Iris pigment epithelial cell (primary cell): ENCODE results near the gene PRR23C.
"Not testable (repeated sequence)": the region's sequence is repeated elsewhere in the genome, so short reads cannot be mapped to it uniquely, and the experiment has no call there.

ENCODE experiments used
- DNase-seq: peaks from one replicate; pipeline ENCODE4 v3.0.0-alpha.2; 2011; ENCODE audit warnings: low read depth

The PRR23C gene

DNA sequence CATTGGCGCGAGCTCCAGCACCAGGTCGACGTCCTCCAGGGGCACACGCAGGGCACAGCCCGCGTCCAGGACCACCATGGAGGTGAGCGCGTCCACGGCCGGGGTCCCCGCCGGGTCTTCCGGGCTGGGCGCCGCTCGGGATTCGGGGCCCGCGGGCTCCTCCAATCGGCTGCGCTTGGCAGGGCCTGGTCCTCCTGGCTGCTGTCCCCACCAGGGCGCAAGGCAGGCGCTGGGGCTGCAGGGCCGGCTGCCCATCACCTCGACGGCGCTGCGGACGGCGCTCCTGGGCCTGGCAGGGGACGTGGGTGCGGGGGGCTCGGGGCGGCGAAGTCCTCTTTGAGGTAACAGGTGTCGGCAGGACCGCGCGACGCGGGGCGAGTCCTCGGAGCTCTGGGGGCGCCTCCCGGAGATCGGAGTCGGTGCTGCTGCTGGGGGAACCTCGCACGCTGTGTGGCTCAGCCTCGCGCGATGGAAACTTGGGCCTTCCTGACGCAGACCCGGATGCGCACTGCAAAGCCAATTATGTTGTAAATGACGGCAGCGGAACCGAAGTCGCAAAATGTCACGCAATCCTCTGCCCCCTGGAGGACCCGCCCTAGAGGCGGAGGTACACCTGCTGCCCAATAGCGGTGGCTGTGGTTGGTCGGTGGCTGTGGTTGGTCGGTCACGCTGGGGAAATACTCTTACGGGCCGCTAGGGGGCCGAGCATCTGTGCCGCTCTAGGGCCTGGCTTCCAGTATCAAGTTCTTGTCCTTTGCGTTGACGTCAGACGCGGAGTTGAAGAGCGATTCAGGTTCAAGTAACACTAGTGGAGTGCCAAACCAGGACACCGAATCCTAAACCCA, at the start of gene PRR23C:
Gene PRR23C (minus strand): TSS at position 527 of the 845 bp plus-strand sequence. CDS start 272 bp downstream, at position 255.
- no peak for DNase-seq

DNA sequence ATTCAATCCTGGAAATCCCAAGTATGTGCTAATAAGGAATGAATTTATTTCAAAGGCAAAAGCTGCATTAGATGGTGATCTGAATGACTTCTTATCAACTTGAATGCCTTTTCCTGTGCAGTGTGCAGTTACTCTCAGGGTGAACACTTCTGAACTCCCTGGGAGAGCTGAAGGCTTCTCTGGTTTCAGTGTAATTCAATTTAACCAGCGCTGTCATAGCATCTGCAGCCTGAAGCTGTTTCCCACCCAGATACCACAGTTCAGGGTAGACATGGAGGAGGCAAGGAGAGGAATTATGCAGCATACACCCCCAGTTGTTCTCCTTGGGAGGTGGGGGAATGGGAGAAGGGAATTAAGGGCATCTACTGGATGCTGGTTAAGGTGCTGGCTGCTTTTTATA, 49.1 kb upstream of the PRR23C start:
- DNase-seq: no peak

DNA sequence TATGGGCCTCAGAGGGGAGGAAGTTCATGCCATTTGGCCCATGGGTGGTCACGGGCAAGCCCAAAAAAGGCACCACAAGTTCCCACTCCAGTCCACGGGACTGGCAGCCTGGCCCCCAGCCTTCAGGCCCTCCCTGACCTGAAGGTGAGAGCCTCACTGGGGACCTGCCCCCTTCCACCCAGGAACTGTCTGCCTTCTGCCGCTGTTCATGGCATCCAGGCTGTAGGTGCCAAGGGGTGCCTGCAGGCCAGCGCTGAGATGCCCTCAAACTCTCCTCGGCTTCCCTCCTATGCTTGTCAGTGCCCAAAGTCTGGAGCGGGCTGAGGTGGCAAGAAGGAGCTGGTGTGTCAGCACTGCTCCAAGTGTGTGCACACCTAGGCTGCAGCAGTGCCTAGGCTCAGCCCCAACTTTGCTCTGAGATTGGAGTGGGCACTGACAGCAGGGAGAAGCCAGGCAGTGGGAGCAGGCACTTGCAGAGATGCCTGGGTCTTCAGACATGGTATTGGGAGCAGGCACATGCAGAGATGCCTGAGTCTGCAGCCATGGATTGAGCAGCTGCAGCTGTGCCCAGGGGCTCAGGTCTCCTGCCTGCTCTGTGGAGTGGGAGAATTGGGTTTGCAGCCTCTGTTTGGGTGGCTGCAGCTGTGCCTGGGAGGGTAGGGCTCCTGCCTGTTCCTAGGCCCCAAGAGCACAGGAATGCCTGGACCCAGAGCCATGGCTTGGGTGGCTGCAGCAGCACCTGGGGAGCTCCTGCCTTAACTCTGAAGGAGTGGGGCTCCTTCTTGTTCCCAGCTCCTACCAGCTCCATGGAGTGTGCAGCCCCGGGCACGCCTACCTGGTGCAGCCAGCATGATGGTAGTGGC, 44.0 kb upstream of the PRR23C start:
- DNase-seq: no peak

- DNase-seq: no peak
Measured at GRCh38 chr3:139087621-139088020, 42.9 kb upstream of the PRR23C start.

DNA sequence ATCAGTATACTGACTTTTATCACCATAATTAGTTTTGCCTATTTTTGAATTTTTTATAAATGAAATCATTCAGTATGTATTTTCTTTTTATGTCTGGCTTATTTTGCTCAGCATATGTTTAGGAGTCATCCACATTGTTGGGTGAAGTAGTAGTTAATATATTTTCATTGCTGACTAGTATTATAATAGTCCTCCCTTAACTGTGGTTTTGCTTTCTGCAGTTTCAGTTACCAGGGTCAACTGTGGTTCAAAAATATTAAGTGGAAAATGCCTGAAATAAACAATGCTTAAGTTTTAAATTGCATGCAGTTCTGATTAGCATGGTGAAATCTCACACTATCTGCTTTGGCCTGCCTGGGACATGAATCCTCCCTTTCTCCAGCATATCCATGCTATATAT, 39.5 kb upstream of the PRR23C start:
- DNase-seq: no peak

- no peak for DNase-seq
Measured at GRCh38 chr3:139074565-139075115, 29.9 kb upstream of the PRR23C start.

DNA sequence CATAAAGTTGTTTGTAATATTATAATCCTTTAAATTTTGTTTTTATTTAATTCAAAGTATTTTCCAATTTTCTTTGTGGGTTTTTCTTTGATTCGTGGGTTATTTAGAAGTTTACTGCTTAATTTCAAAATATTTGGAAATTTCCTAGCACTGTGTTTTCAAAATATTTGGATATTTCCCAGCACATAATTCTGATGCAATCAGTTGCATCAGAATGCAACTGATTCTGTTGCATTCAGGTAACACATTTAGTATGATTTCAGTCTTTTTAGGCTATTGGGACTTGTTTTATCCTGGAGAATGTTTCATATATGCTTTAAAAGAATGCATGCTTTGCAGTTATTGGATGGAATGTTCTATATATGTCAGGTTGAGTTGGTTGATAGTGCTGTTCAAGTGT, 18.2 kb upstream of the PRR23C start:
- DNase-seq: no peak

- no peak for DNase-seq
Measured at GRCh38 chr3:139052802-139053600, 8.3 kb upstream of the PRR23C start.

- DNase-seq: no peak
Measured at GRCh38 chr3:139043554-139044365, 932 bp downstream of the PRR23C start.

GRCh38 chr3:139037478-139037877, 7.2 kb downstream of the PRR23C start:
- DNase-seq: no peak

DNA sequence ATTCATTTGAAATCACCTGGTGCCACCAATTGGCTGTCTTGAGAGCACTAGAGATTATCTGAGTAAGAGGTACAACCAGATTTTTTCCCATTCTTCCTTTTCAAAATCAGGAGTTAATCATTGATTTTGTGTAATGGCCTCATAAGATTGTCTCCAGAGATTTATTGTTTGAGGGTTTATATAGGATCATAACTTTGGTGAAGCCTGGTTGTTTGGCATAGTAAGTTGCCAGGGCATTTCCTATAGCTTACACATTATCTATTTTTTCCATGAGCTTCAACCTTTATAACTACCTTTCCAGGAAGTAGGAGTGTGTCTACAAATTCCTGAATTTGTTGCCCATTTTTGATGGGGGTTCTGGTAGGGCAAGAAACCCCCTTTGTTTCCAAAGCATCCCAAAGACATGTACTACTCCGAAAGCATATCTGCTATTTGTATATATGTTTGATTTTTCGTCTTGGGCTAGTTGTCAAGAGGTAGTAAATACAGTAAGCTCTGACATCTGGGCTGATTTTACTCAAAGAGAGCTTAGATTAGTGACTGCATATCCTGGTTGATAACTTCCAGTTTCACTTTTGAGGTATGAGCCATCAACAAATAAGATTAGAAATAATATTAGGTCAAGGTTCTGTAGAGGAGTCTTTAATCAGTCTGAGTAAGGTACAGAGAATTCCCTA, 12.2 kb downstream of the PRR23C start:
- no peak for DNase-seq

DNA sequence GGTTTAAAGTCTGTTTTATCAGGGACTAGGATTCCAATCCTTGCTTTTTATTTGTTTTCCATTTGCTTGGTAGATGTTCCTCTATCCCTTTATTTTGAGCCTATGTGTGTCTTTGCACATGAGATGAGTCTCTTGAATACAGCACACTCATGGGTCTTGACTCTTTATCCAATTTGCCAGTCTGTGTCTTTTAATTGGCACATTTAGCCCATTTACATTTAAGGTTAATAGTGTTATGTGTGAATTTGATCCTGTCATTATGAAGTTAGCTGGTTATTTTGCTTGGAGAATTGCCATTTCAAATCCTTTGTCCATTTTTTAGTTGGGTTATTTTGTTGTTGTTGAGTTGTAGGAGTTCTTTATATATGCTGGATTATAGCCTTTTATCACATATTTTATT, 14.1 kb downstream of the PRR23C start:
- not testable (repeated sequence) for DNase-seq

DNA sequence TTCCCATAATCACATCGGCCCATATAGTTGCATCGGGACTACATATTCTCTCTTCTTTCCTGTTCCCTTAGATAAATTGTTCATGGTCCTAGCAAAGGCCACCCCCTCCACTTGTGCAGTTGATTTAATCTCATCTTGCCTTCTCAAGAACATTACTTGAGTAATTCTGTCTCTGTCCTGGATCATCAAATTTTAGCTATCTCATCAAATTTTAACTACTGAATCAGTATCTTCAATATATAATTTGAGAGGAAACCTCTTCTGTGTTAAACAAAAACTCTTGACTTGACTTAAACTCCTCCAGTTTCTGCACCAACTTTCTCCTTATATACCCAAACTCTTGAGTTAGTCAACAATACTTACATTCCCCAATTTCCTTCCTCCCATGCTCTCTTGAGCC, 19.7 kb downstream of the PRR23C start:
- no peak for DNase-seq

DNA sequence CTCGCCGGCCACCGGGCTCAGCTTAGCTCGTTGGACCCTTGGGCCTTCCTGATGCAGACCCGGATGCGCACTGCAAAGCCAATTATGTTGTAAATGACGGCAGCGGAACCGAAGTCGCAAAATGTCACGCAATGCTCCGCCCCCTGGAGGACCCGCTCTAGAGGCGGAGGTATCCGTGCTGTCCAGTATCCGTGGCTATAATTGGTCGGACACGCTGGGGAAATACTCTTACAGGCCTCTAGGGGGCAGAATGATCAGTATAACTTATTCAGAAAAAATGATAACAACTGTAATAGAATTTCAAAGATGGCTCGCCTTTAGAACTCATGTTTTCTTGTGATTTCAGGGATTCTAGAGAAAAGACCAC, 23.8 kb downstream of the PRR23C start, which contains the start of gene PRR23B:
Gene PRR23B (minus strand): TSS at position 59 of the 367 bp plus-strand sequence. CDS start 265 bp downstream, outside the sequence.
- no peak for DNase-seq

DNA sequence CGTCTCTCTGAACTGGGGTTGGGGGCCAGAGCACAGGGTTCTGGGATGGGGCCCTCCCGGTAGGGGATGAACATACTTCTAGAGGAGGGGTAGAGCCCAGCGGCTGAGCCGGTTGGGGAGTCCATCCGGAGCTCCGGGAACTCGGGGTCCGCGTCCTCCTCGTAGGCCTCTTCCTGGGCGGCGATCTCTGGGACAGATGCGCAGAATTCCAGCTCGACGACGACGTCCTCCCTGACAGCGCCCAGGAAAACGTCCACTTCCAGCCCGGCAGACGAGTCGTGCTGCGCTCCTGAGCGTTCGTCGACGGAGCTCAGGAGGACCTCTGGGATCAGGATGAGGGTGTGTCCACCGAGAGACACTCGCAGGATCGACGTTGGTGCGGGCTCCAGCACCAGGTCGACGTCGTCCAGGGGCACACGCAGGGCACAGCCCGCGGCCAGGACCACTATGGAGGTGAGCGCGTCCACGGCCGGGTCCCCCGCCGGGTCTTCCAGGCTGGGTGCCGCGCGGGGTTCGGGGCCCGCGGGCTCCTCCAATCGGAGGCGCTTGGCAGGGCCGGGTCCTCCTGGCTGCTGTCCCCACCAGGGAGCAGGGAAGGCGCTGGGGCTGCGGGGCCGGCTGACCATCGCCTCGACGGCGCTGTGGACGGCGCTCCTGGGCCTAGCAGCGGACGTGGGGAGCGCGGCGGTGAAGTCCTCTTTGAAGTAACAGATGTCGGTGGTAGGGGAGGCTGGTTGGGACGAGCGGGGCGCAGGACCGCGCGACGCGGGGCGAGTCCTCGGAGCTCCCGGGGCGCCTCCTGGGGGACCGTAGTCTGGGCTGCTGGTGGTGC, 24.4 kb downstream of the PRR23C start:
- no peak for DNase-seq

- no peak for DNase-seq
Measured at GRCh38 chr3:139016430-139017048, 28.2 kb downstream of the PRR23C start.

- DNase-seq: no peak
Measured at GRCh38 chr3:139006051-139006716, 38.5 kb downstream of the PRR23C start, which contains the start of gene PRR23A. PRR23A (minus strand) TSS chr3:139006268; CDS start chr3:139006268, 0 bp downstream.

GRCh38 chr3:139005356-139005993, 39.2 kb downstream of the PRR23C start:
- DNase-seq: no peak
